ENCODE measurements around the gene CAMTA2.

DNA sequence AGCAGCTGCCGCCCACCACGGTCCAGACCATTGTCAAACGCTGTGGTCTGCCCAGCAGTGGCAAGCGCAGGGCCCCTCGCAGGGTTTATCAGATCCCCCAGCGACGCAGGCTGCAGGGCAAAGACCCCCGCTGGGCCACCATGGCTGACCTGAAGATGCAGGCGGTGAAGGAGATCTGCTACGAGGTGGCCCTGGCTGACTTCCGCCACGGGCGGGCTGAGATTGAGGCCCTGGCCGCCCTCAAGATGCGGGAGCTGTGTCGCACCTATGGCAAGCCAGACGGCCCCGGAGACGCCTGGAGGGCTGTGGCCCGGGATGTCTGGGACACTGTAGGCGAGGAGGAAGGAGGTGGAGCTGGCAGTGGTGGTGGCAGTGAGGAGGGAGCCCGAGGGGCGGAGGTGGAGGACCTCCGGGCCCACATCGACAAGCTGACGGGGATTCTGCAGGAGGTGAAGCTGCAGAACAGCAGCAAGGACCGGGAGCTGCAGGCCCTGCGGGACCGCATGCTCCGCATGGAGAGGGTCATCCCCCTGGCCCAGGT lies 34.8 kb upstream of the CAMTA2 start:
- no peak for TF ChIP-seq SP1 (IDR thresholded peaks at IDR 0.05)
- no peak for TF ChIP-seq FOXK2 (IDR thresholded peaks at IDR 0.05)

All from HEK293T (cell line).